ENCODE measurements around the gene NSL1. TPM values are rescaled to one million over a fixed set of nuclear protein-coding genes. Genes with fewer than 3 reads are reported as not detected.
"Not testable (repeated sequence)": the region's sequence is repeated elsewhere in the genome, so short reads cannot be mapped to it uniquely, and the experiment has no call there.

The NSL1 gene, protein sequence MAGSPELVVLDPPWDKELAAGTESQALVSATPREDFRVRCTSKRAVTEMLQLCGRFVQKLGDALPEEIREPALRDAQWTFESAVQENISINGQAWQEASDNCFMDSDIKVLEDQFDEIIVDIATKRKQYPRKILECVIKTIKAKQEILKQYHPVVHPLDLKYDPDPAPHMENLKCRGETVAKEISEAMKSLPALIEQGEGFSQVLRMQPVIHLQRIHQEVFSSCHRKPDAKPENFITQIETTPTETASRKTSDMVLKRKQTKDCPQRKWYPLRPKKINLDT
- 10 to 100 TPM in 2 of 3 donors, 1 to 10 TPM in 1; 8.4 to 21.1 (median 20.7) TPM for polyA plus RNA-seq

DNA sequence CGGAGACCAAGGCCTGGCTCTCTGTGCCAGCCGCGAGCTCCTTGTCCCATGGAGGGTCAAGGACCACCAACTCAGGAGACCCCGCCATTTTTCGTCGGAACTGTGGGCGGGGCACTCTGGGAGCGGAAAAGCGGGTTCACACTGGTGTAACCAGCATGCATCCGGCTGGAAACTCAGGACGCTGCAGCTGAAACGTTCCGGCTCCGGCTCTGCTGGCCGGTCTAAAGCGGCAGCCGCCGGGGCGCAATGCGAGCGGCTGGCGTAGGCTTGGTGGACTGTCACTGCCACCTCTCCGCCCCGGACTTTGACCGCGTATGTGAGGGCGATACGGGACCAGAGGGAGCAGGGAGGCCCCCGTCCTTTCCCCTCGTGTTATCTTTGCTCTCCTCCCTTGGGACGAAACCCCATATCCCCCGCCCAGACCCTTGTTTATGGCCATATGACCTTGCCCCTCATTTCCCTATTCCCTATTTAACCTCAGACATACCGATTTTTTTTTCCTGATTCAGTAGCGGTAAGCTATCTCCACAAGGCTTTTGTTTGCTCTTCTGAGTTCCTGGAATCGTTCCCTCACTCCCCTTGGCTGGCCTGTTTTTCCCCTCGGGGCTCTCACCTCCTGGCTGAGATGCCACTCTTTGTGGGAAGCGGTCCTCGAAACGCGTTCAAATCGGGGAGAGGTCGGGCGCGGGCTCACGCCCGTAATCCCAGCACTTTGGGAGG lies at the start of gene NSL1, which contains the start of gene TATDN3:
Gene NSL1 (minus strand): TSS at position 102 of the 720 bp plus-strand sequence. CDS start 14 bp downstream, at position 88.
Gene TATDN3 (plus strand): TSS at position 219 of the 720 bp plus-strand sequence. CDS start 28 bp downstream, at position 247.
- WGBS, 3 donors, result 0 to 1% (median 0%) methylated on average over 38 to 46 of the region's 46 CpGs
- H3K27ac ChIP-seq (ENCODE audit: low read depth, low read length), result no peak within 1 kb of the TSS

GRCh38 chr1:212838145-212838544 lies 46.6 kb upstream of the NSL1 start:
- WGBS, 3 donors, result 70 to 93% (median 90%) methylated on average over 5 of the region's 5 CpGs

GRCh38 chr1:212833211-212834207 lies 41.9 kb upstream of the NSL1 start:
- not testable (repeated sequence) for H3K27ac ChIP-seq (ENCODE audit: low read depth, low read length)
- WGBS, 3 donors, result 47 to 86% (median 80%) methylated on average over 7 to 8 of the region's 8 CpGs

More at GRCh38 chr1:212838145-212838544, 46.6 kb upstream of the NSL1 start:
- no peak overlapping the region for H3K27ac ChIP-seq (ENCODE audit: low read depth, low read length)

GRCh38 chr1:212828395-212828794 lies 36.8 kb upstream of the NSL1 start:
- WGBS, 3 donors, result 78 to 82% (median 81%) methylated on average over 2 of the region's 2 CpGs
- no peak overlapping the region for H3K27ac ChIP-seq (ENCODE audit: low read depth, low read length)

DNA sequence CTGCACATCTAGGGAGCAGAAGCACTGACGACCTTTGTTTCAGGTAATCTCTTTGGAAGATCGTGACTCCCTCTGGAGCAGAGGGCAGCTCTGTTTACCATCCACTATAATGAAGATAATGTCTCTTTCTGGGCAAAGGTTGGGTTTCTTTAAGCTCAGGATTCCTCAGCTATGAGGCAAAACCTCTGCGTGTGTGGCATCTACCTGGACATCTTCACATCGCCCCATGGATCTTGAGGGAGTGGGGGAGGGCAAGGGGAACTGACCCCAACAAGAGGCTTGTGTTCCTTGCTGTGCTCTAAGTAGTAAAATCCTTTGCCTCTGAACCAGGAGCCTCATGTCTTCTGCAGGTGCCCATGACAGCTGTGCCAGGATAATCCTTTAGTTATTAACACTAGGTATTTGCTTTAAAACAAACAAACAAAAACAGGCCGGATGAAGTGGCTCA lies 36.3 kb upstream of the NSL1 start:
- 50 to 85% (median 77%) methylated on average over 5 of the region's 5 CpGs for WGBS, 3 donors
- no peak overlapping the region for H3K27ac ChIP-seq (ENCODE audit: low read depth, low read length)

GRCh38 chr1:212827171-212827776 lies 35.7 kb upstream of the NSL1 start:
- no peak overlapping the region for H3K27ac ChIP-seq (ENCODE audit: low read depth, low read length)
- WGBS, 3 donors, result 95 to 96% (median 95%) methylated on average over 4 of the region's 4 CpGs

DNA sequence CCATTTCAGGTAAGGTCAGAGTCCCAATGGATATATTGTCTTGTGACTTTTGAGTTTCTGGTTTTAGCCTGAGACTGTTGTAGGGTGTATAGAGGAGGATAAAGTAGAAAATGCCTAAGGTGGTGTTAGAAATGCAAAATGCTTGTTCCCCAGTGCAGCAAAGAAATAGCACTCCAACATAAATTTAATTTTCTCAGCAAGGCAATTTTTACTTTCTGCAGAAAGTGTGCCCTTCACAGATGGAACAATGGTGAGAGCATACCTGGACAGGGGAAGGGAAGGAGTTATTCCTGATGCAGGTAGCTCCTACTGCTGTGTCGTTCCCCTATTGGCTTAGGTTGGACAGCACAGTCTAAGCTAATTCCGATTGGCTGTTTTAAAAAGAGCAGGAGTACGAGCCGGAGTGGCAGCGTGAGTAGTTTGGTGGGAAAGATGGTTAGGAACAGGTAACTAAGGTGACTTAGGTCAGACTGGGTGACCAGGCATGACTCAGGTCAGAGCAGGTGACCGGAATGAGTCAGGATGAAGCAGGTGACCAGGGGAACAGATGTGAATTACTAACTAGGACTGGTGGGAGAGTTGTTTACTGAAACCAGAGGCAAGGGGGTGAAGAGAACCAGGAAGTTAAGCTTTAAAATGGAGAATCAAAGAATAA lies 34.3 kb upstream of the NSL1 start:
- 95 to 96% (median 95%) methylated on average over 6 of the region's 6 CpGs for WGBS, 3 donors
- H3K27ac ChIP-seq (ENCODE audit: low read depth, low read length), result no peak overlapping the region

- no peak overlapping the region for H3K27ac ChIP-seq (ENCODE audit: low read depth, low read length)
- 96 to 97% (median 97%) methylated on average over 16 of the region's 16 CpGs for WGBS, 3 donors
These were observed 32.6 kb upstream of the NSL1 start for GRCh38 chr1:212824201-212824600.

GRCh38 chr1:212822956-212823355 lies 31.4 kb upstream of the NSL1 start:
- H3K27ac ChIP-seq (ENCODE audit: low read depth, low read length), result no peak overlapping the region
- 93 to 97% (median 95%) methylated on average over 3 of the region's 3 CpGs for WGBS, 3 donors

DNA sequence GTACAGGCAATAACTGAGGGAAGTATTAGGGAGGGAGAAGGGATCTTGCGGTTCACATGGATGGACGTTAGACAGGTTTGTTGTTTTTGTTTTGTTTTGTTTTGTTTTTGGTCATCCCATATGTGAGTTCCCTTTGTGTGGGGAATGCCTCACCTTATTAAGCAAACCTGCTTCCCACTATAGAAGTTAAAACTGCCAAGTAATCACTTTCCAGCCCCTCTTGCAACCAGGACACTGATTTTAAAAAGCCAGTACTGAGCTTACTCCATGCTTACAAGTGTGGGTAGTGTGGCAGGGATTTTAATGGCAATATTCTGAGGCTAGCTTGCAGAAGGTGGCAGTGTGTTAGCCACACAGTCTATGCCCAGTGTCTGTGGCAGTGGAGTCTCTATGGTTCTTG lies 29.4 kb upstream of the NSL1 start:
- 74 to 86% (median 77%) methylated on average over 2 of the region's 2 CpGs for WGBS, 3 donors
- no peak overlapping the region for H3K27ac ChIP-seq (ENCODE audit: low read depth, low read length)

- WGBS, 3 donors, result 25 to 45% (median 32%) methylated on average over 5 of the region's 5 CpGs
- H3K27ac ChIP-seq (ENCODE audit: low read depth, low read length), result no peak overlapping the region
These were observed 28.1 kb upstream of the NSL1 start for GRCh38 chr1:212819726-212820125.

DNA sequence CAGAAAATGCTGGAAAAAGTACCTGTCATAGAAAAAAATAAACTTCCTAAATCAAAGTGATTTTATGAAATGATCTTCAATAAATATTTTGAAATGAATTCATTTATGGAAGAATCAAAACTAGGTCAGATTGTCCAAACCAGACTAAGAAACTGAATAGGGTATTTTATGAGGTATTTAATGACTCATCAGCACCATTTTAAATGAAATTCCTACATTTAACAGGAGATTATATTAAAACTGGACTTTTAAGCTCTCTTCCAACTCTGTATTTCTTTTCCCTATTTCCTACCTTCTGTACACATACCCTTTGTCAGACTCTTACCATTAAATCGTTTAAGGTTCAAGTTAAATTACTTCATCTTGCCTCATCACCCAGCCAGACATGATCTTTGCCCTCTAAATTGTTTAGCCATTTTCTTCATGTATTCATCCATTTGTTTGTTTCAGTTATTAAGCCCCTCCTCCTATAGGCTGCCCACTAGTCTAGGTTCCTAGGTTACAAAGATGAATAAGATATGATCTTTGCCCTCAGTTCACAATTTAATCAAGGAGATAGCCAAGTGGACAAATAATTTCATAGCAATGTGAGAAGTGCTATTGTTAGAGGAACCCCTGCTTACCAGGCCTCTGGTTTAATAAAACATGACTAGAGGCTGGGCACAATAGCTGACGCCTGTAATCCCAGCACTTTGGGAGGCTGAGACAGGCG lies 25.1 kb upstream of the NSL1 start:
- H3K27ac ChIP-seq (ENCODE audit: low read depth, low read length), result no peak overlapping the region
- 73 to 86% (median 86%) methylated on average over 3 of the region's 3 CpGs for WGBS, 3 donors

- WGBS, 3 donors, result 43 to 57% (median 50%) methylated on average over 5 of the region's 5 CpGs
- H3K27ac ChIP-seq (ENCODE audit: low read depth, low read length), result no peak overlapping the region
These were observed 23.2 kb upstream of the NSL1 start for GRCh38 chr1:212814537-212815334.

- no peak overlapping the region for H3K27ac ChIP-seq (ENCODE audit: low read depth, low read length)
- 87 to 90% (median 87%) methylated on average over 3 of the region's 3 CpGs for WGBS, 3 donors
These were observed 14.2 kb upstream of the NSL1 start for GRCh38 chr1:212805767-212806166.

DNA sequence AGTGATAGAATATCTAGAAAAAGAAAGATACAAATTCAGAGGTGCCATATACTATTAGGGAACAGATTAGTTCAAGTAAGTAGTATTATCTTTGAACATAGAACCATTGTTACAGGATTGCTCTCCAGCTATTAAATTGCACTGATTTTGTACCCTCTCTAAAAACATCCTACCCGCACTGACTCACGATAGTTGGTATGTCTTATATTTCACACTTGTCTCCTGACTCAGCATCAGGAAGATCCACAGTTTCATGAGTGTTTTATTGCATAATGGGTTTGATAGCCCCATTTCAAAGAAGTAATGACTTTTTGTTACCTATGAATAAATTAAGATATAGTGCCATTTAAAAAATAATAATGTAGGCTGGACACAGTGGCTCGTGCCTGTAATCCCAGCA lies 6.1 kb upstream of the NSL1 start:
- H3K27ac ChIP-seq (ENCODE audit: low read depth, low read length), result no peak overlapping the region
- 93 to 98% (median 97%) methylated on average over 3 of the region's 3 CpGs for WGBS, 3 donors

DNA sequence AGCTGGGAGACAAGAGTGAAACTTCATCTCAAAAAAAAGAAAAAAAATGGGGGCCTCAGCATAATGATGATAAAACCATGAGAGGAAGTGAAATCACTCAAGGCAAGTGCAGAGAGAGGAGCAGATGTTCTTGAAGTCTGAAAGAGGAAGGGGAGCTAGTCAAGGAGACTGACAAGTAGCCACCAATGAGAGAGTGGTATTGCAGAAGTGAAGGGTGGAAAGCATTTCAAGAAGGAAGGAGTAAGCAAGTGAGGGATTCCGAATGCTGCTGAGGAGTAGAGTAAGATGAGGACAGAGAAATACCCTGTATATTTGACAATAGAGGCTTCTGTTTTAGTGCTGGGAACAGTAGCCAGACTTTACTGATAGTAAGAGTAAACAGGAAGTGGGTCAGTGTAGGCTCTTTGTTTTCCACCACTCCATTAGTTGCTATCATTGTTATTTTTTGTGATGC lies 3.0 kb upstream of the NSL1 start:
- no peak overlapping the region for H3K27ac ChIP-seq (ENCODE audit: low read depth, low read length)
- WGBS, 3 donors, result 51 to 63% (median 52%) methylated on average over 1 of the region's 1 CpG
